GM20431 (cell line): Measurements from ENCODE around the gene DTHD1.

ENCODE experiments used
- in situ Hi-C: fragments of 300-500 bp; cut with MseI, MboI; formaldehyde crosslinking; loops from one replicate; pipeline ENCODE4 v1.15.0; 2020; ENCODE audit warnings: low sequenced_read_pairs; ENCODE audit not compliant: unreplicated experiment

The DTHD1 gene

DNA sequence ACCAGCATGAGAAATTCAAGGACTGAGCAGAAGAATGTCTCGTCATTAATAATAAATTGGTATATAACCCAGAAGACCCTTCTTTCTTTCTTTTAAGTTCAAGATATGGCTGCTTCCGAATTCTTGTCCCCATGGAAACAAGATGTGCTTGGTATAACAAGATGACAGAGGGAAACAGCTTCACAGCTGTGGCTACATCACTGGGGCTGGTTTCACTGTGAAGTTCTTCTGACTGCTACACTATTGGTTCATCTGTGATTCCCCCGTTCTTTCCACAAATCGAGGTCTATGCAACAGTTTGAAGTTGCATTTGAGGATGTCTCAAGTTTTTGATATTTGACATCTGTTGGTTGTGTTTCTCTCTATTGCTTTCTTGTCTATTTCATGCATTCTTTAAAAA is 12.3 kb upstream of the DTHD1 start:
- in situ Hi-C loops = no loop called here

DNA sequence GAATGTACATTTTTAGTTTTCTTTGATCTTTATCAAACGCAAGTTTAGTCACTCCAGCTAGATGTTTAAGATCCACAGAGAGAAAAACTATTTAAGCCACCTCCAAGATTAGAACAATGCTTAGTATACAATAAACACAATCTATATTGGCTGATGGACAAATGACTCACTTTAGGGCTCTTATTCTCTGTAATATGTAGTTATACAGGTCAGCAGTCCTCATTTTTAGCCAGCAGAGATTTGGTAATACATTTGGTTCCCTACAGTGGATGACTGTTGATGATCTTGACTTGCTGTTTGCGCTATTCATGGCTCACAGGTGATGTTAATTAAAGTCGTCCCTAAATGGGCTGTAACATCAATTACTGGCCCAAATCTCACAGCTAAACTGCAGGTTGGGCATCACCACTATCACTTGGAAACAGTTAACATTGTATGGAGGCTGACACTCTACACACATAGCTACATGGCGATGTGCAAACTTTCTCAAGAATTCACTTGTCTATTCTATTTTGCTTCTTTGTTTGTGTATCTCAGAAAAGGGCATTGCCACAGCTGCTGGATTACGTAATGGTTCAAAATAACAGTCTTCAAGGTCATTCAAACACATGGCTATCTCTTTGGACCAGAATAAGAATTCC is 11.8 kb upstream of the DTHD1 start:
- in situ Hi-C loops = no loop called here

DNA sequence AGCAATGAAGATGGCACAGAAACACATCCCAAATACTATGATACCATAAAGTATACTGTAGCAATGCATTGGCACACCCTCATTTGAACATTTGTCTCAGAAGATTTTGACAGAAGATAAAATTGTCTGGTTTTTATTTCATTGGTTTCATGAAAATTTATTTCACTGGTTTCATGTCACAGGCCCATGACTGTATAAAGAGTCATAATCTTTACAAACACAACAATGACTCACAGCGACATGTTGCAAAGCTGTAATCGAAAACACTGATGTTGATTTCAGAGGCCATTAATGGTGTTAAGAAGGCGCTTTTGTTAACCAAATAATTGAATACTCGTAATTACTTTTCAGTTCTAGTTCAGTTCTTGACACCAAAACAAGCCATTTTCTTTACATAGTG is 8.1 kb upstream of the DTHD1 start:
- in situ Hi-C loops = no loop called here

GRCh38 chr4:36274158-36274557 is 7.3 kb upstream of the DTHD1 start:
- in situ Hi-C loops = no loop called here

GRCh38 chr4:36277533-36277932 is 3.9 kb upstream of the DTHD1 start:
- in situ Hi-C loops = no loop called here

DNA sequence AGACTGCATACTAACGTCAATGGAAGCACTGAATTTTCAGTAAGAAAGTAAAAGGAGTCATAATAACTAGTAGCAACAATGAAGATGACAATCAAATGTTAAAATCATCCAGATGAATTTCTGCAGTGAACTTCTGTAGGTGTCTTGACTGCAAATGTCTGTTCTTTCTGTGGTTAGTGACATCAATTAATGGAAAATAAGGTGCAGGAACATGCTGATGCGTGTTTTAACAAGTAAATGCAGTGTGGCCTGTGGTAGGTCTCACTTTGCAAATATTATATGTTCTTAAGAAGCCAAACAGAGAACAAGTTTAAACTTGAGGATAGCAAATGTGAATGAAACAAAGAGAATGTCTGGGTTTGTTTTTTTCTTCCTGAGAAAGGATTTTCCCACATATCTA is 2.6 kb upstream of the DTHD1 start:
- in situ Hi-C loops = no loop called here

DNA sequence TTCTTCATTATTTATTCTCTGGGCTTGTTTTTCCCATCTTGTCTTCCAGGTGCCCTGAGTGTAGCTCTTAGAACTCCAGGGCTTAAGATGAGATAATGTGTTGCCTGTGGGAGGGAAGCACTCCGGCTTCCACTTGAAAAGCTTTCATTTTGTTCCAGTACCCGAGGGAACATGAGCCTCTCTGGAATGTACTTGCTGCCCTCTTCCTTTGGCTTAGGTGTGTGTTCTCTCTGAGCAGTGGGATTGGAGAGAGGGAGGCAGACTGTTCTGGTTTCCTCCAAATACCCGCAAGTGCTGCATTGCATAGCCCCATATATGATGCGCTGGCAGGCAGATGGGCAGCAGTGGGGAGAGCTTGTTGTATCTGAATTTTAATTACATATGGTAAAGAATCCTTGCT is 861 bp upstream of the DTHD1 start:
- in situ Hi-C loops = no loop called here

DNA sequence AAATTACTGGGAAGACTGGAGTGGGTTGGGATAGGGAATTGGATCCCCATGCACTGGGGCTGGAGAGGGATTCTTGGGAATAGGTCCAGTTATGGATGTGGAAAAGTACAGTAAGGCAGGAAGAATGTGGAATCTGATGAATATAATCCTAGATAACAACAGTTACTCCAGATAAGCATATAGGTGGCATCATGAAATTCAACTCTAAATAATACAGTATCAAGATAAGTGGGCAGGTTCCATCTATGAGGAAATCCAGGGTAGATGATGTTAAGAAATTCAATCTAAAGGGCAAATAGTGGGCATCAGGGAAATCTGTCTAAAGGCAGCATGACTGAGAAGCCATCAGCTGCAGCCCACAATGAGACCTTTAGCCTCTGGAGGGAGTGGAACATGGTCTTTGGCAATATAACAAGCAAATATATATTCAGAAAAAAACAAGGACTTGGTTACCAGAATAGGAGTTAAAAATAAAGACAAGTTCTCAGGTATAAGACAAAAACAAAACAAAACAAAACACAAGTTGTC is 1.2 kb downstream of the DTHD1 start:
- in situ Hi-C loops = no loop called here

DNA sequence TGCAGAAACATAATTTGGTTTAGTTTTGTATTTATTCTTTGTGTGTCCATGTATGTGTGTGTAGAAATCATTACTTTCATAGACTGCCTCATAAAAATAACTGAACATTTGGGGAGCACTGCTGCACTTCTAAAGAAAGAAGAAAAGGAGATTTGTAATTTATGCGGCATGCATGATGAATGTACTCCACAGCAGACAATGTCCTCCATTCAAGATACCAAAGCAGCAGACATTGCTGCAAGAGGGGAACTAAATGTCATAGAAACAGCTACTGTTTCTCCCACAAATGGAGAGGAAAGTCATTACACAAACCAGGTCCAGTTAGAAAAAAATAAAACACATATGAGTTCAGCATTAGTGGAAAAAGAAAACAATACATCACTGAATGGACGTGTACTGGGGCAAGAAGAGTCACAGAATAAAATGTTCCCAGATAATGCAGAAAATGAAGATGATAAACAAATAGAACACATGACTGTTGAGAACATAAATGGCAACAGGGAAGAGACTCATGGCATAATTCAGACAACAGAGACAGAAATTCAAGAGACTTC is 2.6 kb downstream of the DTHD1 start:
- in situ Hi-C loops = no loop called here

GRCh38 chr4:36285784-36286480 is 4.5 kb downstream of the DTHD1 start:
- in situ Hi-C loops = no loop called here

DNA sequence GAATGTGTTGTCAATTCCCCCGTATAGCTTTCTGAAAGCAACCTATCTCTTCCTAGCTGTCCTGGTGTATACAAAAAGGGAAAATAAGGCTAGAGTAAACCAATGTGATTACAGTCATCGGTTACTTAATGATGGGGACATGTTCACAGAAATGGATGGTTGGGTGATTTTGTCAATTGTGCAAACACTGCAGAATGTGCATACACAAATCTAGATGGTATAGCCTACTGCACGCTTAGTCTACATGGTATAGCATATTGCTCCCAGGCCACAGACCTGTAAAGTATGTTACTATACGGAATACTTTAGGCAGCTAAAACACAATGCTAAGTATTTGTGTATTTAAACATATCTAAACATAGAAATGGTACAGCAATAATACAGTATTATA is 5.1 kb downstream of the DTHD1 start:
- in situ Hi-C loops = no loop called here

DNA sequence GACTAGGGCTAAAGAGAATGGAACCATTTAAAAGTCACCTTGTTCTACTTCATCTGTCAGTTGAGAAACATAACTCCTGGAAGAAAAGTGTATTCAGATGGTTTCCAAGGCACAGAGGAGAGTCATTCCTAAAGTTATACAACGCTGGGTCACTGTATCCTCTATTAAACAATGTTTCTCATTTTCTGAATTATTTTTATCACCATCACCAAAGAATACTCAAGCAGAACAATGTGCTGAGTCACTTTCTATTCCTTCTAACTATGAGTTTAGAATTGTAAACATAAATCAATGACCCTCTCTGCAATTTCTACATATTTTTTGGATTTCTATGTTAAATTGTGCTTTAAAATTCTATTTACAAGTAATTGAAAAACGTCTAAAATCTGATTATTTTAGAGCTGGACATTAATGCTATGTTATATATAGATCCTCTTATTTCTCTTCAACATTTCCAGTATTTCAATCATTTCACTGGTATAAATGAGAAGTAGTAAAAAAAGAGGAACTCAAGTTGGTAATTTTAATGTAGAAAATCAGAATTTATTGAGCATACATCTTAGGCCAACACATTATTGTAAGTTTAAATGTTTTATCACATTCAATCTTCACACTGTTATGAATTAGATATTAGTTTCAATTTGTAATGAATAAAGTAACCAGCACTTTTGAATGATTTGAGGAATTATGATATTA is 7.5 kb downstream of the DTHD1 start:
- in situ Hi-C loops = no loop called here

DNA sequence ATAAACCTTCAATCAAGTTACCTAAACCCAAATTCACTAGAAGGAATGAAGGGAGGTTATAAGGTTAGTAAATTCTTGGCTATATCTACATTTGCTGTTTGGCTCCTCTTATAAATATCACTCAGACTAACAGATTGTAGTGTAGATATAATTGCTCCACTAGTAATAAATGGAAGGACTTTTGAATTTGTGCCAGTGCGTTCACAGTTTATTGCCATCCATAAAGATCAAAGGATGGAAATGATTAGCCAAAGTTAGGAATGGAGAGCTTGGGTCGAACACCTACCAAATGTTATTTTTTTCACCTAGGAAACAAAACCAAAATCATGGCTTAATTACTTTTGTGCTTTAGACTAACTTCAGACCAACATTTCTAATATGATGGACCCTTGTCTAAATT is 9.2 kb downstream of the DTHD1 start:
- in situ Hi-C loops = no loop called here

- in situ Hi-C loops = no loop called here
Observed at GRCh38 chr4:36292556-36293188, 11.3 kb downstream of the DTHD1 start.

DNA sequence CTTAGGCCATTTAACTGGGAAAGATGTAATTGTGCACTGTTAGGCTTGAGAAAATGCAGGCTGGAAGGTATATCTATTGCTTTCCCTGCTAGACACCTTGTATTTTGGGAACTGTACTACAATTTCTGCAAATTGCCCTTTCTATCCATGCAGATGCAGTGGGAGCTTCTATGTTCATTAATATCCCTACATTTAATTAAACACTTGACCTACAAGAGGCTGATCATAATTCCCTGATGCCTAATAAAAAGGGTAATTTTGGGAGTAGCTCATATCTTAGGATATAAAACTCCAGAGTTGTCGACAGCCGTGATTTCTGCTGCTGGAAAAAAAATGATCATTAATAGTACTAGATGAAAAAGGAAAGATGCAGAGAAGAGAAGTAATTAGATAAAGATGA is 19.7 kb downstream of the DTHD1 start:
- in situ Hi-C loops = no loop called here

- in situ Hi-C loops = no loop called here
Observed at GRCh38 chr4:36303426-36304137, 22.2 kb downstream of the DTHD1 start.

DNA sequence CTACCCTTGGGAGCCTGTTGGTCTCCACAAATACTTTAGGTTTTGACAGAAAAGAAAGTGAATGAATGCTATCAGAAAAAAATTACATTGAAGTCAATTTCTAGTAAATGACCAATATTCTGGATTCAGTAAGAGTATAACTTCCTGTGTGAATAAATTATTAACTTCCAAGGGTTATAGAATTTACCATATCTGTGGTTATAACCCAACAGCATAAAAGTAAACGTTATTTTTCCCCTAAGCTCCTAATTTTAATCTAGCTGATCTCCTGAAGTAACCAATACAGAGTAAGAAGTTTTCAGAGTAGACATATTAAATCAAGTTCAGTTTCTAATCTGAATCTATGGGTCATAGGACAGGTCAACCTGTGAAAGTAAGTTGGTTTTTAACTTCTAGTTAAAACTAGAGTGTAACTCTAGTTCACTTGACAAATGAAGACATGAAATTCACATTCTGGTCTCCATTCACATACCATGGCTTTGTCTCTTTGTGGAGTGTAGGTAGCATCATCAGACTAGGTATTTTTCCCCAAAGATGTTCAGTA is 22.8 kb downstream of the DTHD1 start:
- in situ Hi-C loops = no loop called here

- in situ Hi-C loops = no loop called here
Observed at GRCh38 chr4:36308150-36308549, 26.7 kb downstream of the DTHD1 start.

GRCh38 chr4:36310216-36310615 is 28.8 kb downstream of the DTHD1 start:
- in situ Hi-C loops = no loop called here

DNA sequence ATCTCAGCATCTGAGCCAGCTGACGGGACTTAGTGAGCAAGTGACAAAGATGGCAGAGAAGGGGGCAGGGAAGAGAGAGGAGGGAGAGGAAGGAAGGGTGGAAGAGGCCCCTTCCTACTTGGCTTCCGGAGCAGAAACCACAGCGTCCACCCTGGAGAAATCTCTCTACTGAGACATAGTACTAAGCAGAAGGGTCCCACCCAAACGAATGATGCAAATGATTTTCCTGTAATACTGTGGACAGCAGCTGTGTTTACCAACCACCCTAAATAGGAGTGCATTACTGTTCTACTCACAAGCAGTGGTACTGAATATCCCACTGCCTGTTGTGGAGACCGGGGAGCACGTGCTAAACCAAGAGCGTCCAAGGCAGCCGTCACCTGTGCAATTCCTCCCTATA is 29.4 kb downstream of the DTHD1 start:
- in situ Hi-C loops = no loop called here
